OCI-LY3 (cell line): ENCODE data around the gene MICB.

Experiments
- EZH2phosphoT487 ChIP-seq: fragments of 200-600 bp; shearing (Covaris generic); IDR thresholded peaks from 2 replicates; pipeline ENCODE4 v1.6.1; 2018; ENCODE audit warnings: antibody characterized with exemption, mixed run types, low read depth
- TF ChIP-seq, protein P1 (sequence below): fragments of 200-600, 300-600 bp; sonication (generic); IDR thresholded peaks from 2 replicates; pipeline ENCODE4 v1.5.1; 2014; ENCODE audit warnings: antibody characterized with exemption, low read length, low read depth

DNA sequence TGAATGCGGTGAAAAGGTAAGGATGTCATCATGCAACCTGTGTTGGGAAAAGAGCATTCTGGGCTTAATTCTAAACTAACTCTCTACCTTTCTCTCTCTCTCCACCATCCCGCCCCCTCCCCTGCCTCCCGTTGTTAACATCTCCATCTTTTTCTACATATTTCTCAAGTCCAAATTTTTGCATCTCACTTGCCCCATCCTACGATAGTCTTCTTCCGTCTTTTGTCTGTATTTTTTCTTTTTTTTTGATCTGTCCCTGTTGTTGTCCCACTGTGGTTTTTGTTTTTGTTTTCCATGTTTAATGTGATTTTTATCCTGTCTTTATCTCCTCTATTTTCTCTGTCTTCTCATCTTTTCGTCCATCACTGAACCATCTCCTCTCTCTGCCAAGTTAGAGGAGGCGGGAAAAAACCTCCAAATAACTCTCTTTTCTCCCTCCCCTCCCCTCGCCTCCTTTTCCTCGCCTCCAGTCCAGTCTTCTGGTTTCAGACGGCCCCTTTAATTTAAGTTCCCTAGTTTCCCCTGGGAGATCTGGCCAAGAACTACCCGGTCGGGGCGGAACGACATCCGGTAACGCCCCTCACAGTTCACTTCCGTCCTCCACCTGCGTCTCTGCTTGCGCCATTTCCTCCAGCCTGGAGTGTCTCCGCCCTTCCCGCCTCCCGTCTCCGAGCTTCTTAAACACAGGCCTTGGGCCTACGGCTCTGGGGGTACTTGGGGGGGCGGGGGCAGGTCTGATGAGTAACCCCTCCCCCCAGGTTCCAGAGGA lies 49.2 kb downstream of the MICB start, which contains the start of gene NFKBIL1:
- TF ChIP-seq EZH2phosphoT487 = no peak
- TF ChIP-seq, protein P1, sequence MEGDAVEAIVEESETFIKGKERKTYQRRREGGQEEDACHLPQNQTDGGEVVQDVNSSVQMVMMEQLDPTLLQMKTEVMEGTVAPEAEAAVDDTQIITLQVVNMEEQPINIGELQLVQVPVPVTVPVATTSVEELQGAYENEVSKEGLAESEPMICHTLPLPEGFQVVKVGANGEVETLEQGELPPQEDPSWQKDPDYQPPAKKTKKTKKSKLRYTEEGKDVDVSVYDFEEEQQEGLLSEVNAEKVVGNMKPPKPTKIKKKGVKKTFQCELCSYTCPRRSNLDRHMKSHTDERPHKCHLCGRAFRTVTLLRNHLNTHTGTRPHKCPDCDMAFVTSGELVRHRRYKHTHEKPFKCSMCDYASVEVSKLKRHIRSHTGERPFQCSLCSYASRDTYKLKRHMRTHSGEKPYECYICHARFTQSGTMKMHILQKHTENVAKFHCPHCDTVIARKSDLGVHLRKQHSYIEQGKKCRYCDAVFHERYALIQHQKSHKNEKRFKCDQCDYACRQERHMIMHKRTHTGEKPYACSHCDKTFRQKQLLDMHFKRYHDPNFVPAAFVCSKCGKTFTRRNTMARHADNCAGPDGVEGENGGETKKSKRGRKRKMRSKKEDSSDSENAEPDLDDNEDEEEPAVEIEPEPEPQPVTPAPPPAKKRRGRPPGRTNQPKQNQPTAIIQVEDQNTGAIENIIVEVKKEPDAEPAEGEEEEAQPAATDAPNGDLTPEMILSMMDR = peak; percentile 1; the same call in 1 of the 2 replicates
